Stimulated activated CD4-positive, alpha-beta T cell treated with anti-CD3 and anti-CD28 coated beads, TNF-alpha, amount 100 ng/mL, for 24 hours (primary cell): Measurements from ENCODE around the gene RTN4RL2.
A peak's percentile ranks its signal among the peaks of the same experiment; 100 is the strongest.

ENCODE experiments used
- DNase-seq, 3 experiments: peaks; one replicate each; pipeline ENCODE4 v3.0.0-alpha.2; 2020; ENCODE audit warnings: low read depth in 3 of 3

RTN4RL2 gene

DNA sequence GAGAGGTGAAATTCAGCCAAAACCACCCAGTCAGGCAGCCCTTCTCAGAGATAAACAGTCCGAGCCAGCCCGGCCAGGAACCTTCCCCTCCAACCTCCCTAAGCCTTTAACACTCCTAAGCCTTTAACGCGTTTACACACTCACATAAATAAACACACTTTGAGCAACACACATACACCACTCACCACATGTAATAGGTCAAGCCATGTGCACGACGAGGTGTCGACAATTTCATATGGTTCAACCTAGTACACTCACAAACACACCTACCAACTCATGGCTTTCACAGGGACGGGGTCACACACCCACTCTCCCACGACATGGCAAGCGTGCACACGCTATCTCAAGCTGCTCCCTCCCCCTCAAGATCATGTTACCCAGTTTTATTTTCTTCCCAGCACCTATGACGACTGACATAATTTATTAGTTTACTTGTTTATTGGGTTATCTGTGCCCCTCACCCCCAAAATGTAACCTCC lies 39.7 kb downstream of the RTN4RL2 start:
- no peak for DNase-seq

DNA sequence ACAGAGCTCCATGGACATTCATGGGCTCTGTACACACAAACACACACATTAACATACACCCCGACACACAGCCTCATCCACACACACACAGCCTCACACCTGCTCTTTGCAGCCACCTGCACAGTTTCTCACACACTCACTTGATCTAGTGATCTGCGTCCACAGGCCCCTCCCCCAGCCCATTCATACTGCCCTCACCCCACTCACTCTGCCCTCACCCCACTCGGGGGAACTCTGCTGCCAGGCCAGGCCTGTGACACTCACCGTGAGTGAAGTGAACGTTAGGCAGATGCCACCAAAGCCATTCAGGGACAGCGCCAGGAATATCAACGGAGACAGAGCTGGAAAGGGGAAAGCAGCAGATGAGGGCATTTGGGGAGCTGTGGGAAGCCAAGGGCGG lies 40.2 kb downstream of the RTN4RL2 start:
- no peak for DNase-seq

DNA sequence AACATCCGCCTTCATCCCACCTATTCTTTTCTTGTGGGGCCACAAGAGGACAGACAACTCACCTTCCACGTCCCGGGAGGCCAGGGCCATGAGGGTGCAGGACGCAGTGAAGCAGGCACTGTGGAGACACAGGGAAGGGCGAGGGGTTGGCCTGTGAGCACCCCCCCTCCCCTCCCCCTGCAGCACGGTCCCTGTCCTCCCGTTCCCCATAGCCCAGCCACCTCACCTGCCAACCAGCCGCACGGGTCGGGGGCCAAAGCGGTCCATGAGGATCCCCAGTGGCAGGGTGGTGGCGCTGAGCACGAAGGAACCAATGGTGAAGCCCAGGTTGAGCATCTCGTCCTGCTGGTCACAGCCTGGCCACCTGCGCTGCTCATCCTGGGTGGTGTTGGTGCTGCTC lies 40.6 kb downstream of the RTN4RL2 start:
- no peak for DNase-seq

- DNase-seq: no peak
Measured at GRCh38 chr11:57501953-57502352, 41.6 kb downstream of the RTN4RL2 start.

GRCh38 chr11:57502376-57502775 lies 42.0 kb downstream of the RTN4RL2 start:
- no peak for DNase-seq

GRCh38 chr11:57502870-57503269 lies 42.5 kb downstream of the RTN4RL2 start:
- no peak for DNase-seq

- DNase-seq: no peak
Measured at GRCh38 chr11:57504511-57504910, 44.2 kb downstream of the RTN4RL2 start.

DNA sequence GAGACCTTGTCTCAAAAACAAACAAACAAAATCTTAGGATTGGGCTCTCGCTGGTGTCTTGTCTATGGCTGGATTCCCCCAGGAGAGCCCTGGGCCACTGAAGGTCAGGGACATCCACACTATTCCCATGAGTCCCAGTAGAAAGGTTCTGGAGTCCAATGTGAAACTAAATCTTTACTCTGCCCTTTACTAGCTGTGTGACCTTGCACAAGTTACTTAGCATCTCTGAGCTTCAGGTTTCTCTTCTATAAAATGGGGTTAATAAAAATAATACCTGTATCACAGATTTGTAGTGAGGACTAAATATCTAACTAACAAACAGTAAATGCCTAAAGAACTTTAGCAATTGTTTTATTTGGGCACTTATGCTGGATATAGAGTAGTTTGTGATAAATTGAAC lies 46.2 kb downstream of the RTN4RL2 start:
- DNase-seq: no peak

DNA sequence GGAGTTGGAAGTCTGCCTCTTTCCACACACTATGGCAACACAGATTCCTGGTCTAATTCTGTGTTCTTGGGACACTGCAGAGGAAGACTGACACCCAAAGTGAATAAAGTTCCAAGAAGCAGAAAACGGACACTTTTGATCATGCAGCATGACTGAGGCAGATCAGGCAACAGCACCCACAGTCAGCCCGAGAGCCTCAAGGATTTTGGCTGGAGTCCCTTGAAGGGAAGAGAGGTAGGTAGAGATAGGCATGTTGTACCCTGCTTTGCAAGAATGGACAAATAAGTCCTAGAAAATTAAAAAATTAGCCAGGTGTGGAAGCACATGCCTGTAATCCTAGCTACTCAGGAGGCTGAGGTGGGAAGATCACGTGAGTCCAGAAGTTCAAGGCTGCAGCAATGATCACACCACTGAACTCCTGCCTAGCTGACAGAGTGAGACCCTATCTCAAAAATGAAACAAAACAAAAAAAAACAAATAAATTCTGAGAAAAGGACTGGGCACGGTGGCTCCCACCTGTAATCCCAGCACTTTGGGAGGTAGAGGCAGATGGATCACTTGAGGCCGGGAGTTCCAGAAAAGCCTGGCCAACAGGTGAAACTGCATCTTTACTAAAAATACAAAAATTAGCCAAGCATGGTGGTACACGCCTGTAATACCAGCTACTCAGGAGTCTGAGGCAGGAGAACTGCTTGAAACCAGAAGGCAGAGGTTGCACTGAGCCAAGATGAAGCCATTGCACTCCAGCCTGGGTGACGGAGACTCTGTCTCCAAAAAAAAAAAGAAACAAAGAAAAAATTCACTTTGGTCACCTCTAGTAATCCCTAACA lies 48.2 kb downstream of the RTN4RL2 start:
- DNase-seq: no peak

DNA sequence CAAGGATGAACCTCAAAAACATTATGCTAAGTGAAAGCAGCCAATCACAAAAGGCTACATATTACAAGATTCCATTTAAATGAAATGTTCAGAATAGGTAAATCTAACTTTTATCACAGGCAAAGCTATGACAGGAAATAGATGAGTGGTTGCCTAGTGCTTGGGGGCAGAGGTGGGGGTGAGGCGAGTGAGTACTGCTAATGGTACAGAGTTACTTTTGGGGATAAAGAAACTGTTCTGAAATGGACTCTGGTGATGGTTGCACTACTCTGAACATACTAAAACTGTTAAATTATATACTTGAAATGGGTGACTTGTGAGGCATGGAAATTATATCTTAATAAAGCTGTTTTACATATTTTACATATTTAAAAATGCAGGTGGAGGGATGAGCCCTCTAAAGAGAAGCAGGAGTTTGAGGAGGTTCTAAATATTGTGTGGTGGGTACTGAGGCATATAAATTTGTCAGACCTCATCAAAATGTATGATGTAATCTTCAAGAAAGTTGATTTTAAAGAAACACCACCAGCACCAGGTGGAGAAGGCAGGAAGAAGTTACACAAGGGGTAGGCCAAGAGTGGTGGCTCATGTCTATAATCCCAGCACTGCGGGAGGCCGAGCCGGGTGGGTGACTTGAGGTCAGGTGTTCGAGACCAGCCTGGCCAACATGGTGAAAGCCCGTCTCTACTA lies 51.6 kb downstream of the RTN4RL2 start:
- DNase-seq: no peak

GRCh38 chr11:57512646-57513451 lies 52.5 kb downstream of the RTN4RL2 start:
- DNase-seq: no peak

DNA sequence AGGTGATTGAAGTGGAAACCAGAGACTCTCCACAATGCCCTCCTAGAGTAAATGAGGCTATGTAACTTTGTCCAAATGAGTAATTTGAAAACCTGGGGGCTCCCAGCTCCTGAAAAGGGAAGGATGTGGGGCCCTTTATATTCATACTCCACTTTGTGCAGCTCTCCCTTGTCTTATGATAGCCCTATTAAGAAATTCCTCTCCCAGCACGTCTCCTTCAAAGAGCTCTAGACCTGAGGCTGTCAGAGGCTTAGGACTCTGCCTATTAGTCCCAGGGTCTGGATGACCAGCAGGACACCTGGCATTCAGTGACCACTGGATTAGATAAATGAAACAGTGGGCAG lies 53.1 kb downstream of the RTN4RL2 start:
- no peak for DNase-seq

GRCh38 chr11:57513911-57514537 lies 53.7 kb downstream of the RTN4RL2 start:
- DNase-seq: peak in 1 of 3 experiments; percentile 46

GRCh38 chr11:57514538-57515331 lies 54.4 kb downstream of the RTN4RL2 start:
- DNase-seq: peak in 1 of 3 experiments; percentile 60

DNA sequence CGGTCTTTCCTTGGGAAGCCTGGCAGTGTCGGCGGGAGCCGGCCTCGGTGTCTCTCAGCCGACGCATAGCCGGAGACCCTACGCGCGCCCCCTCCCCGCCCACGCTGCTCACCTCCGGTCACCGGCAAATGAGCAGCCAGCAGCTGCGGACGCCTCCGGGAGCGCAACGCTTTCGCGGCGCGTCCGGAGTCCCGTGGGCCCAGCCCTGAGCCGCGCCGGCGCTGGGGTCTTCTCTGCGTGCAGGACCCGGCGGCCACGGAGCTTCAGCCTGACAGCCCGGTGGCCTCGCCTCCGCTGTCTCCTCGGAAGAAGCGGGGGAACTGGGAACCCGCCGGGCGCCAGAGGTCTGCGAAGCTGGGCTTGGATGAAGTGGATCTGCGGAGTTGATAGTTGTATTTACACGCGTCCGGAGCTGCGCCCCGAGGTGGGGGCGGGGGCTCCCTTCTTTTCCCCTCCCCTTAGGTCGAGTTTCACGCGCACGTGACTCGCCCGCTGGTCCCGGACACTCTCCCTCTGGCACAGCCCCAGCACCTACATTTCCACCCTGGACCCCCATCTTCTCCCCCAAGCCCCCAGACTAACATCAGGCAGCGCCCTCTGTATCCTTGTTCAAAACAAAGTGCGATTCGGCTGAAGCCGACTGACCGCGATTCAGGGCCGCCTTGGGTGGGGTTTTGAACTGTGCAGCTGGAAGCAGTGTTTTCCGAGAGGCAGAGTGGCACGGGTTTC lies 55.2 kb downstream of the RTN4RL2 start, which contains the start of gene SLC43A1:
TSS of gene SLC43A1 (minus strand) at position 371 of the 729 bp plus-strand sequence. CDS start 1,591 bp downstream, outside the sequence.
- peak in 1 of 3 experiments; percentile 53 for DNase-seq

GRCh38 chr11:57516061-57516443 lies 55.7 kb downstream of the RTN4RL2 start:
- no peak for DNase-seq

DNA sequence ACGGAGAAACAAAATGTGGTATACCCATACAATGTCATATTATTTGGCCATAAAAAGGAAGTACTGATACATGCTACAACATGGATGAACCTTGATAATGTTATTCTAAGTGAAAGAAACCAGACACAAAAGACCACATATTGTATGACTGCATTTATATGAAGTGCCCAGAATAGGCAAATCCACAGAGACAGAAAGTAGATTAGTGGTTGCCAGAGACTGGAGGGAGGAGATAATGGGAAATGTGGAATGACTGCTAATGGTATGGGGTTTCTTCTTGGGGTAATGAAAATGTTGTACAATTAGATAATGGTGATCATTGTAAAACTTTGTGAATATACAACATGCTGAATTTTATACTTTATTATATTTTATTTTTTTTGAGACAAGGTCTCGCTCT lies 60.8 kb downstream of the RTN4RL2 start:
- no peak for DNase-seq

- DNase-seq: no peak
Measured at GRCh38 chr11:57523419-57523818, 63.1 kb downstream of the RTN4RL2 start.
